HG02943 (cell line): ENCODE measurements around the gene CERS5.

Experiments
- ATAC-seq: cut with Tn5 transposase; IDR thresholded peaks from one replicate; pipeline ENCODE4 v1.9.1; 2021; ENCODE audit warnings: mild to moderate bottlenecking, low read depth, moderate library complexity; ENCODE audit not compliant: unreplicated experiment

Gene CERS5

DNA sequence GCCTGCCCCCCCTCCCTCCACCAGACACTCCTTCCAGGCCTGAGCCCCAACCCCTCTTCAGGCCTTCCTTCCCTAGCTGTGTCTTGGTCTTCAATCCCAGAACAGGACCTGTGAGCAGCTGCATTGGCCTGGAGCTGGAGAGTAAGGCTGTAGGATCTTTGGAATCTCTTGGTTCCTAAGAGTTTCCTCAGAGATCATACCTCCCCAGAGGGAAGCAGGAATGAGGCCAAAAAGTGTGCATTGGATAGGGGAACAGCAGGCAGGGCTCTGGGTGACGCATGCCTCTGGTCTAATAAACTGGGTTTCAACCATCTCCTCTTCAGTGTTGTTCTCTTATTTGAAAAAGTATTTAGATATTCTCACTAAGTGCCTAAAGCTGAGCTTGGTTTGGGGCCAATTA, 83.9 kb downstream of the CERS5 start:
- no peak for ATAC-seq

DNA sequence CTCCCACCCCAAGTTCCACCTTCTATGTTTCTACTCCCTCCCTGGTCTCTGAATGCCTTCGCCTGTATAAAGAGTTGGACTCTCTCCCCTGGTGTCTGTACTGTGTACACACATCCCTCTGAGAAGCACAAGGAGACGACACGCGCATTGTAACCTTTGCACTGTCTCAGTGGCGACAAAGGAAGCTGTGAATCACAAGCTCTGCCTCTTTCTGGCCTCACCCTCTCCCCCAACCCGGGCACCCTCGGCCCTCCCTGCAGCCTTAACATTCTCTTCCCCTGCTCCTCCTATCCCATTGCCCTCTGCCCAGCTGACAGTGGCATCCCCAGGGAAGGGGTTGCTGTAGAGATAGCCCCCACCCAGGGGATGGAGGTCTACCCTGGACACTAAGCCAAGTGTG, 84.5 kb downstream of the CERS5 start:
- no peak for ATAC-seq

GRCh38 chr12:50081096-50081808, 85.9 kb downstream of the CERS5 start:
- no peak for ATAC-seq

DNA sequence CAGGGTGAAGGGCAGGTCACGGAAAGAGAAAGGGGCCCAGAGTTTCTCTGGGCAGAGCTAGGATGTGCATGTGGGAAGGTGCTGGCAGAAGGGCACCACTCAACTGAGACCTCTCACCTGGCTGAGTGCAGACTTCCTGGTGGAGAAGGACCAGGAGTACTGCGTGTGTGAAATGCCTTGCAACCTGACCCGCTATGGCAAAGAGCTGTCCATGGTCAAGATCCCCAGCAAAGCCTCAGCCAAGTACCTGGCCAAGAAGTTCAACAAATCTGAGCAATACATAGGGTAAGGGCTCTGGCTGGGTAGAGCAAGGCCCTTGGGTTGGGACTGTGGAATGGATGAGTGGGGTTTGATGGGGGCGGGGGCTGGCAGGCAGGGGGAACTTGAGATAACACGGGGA, 87.4 kb downstream of the CERS5 start:
- ATAC-seq = no peak
